H1 (cell line): Measurements from ENCODE around the gene MALT1. TPM values are rescaled to one million over a fixed set of nuclear protein-coding genes. Genes with fewer than 3 reads are reported as not detected.

Source experiments
- CTCF ChIA-PET: fragments of 300-600 bp; sonication (Branson Sonifier 250); formaldehyde crosslinking; loops from one replicate; lab custom pipeline; 2021; ENCODE audit not compliant: partially characterized antibody; lab: Charles Lee
- POLR2A ChIA-PET: fragments of 300-600 bp; sonication (Branson Sonifier 250); formaldehyde crosslinking; loops from one replicate; lab custom pipeline; 2021; ENCODE audit warnings: inconsistent platforms; ENCODE audit not compliant: partially characterized antibody; lab: Charles Lee
- DNase-seq, 2 experiments: peaks; one replicate each; pipeline versions ENCODE4 v3.0.0 to v3.0.0-alpha.2; 2010 to 2022; ENCODE audit warnings: low spot score in 2 of 2, low read depth in 1 of 2, mixed read lengths in 1 of 2
- FAIRE-seq: peaks from 2 replicates; lab custom pipeline; 2011; peaks lifted over from hg19 to GRCh38; lab: Jason Lieb, UNC
- H2AFZ ChIP-seq: 2 replicates; pipeline ENCODE4 v1.8.1; 2012; ENCODE audit warnings: low read length, inconsistent platforms
- H2AK5ac ChIP-seq: 2 replicates; pipeline ENCODE4 v1.6.1; 2013; ENCODE audit warnings: low read depth, low read length
- H2BK120ac ChIP-seq: replicated peaks from 2 replicates; pipeline ENCODE3; 2013; ENCODE audit warnings: low read depth, low read length, inconsistent platforms
- H2BK12ac ChIP-seq: 2 replicates; pipeline ENCODE4 v1.6.1; 2013; ENCODE audit warnings: low read depth, low read length
- H2BK15ac ChIP-seq: 2 replicates; pipeline ENCODE4 v1.6.1; 2013; ENCODE audit warnings: low read length
- H2BK20ac ChIP-seq: 2 replicates; pipeline ENCODE4 v1.6.1; 2013; ENCODE audit warnings: low read length
- H2BK5ac ChIP-seq: 2 replicates; pipeline ENCODE4 v1.6.1; 2013; ENCODE audit warnings: low read depth, low read length
- H3K14ac ChIP-seq: 2 replicates; pipeline ENCODE4 v1.6.1; 2013; ENCODE audit warnings: inconsistent platforms; ENCODE audit not compliant: insufficient read length
- H3K18ac ChIP-seq: 2 replicates; pipeline ENCODE4 v1.6.1; 2013; ENCODE audit warnings: low read length; ENCODE audit errors: extremely low read depth
- H3K23ac ChIP-seq: 2 replicates; pipeline ENCODE4 v1.6.1; 2013; ENCODE audit warnings: inconsistent platforms; ENCODE audit not compliant: insufficient read length
- H3K23me2 ChIP-seq: 2 replicates; pipeline ENCODE4 v1.6.1; 2013; ENCODE audit warnings: low read depth, low read length
- H3K27ac ChIP-seq: 2 replicates; pipeline ENCODE4 v1.6.1; 2011; ENCODE audit warnings: low read depth, low read length, inconsistent platforms
- H3K27me3 ChIP-seq, 4 experiments: replicated peaks in 1 of 4; 1 replicate in 1 of 4; 2 replicates in 3 of 4; pipeline versions ENCODE4 v1.6.1 to v1.8.1; 2011 to 2013; ENCODE audit warnings: low read length in 3 of 4, mild to moderate bottlenecking in 3 of 4, inconsistent platforms in 2 of 4, mixed read lengths in 2 of 4, moderate library complexity in 1 of 4; ENCODE audit not compliant: control insufficient read depth in 3 of 4, insufficient read depth in 3 of 4; ENCODE audit errors: extremely low read depth in 1 of 4
- H3K36me3 ChIP-seq, 4 experiments: 2 replicates each; pipeline versions ENCODE4 v1.6.1 to v1.8.1; 2011 to 2013; ENCODE audit warnings: mild to moderate bottlenecking in 4 of 4, low read length in 3 of 4, moderate library complexity in 2 of 4, control low read depth in 1 of 4, inconsistent platforms in 1 of 4; ENCODE audit not compliant: insufficient read depth in 4 of 4, control insufficient read depth in 2 of 4
- H3K4ac ChIP-seq: replicated peaks from 2 replicates; pipeline ENCODE3; 2013; ENCODE audit warnings: low read length, low read depth, mixed read lengths, inconsistent platforms; ENCODE audit not compliant: insufficient read length
- H3K4me1 ChIP-seq, 4 experiments: replicated peaks in 1 of 4; 1 replicate in 1 of 4; 2 replicates in 3 of 4; pipeline versions ENCODE4 v1.6.1 to v1.8.1; 2011 to 2013; ENCODE audit warnings: low read length in 3 of 4, inconsistent platforms in 2 of 4, mixed read lengths in 1 of 4; ENCODE audit not compliant: insufficient read depth in 4 of 4, control insufficient read depth in 3 of 4
- H3K4me2 ChIP-seq, 2 experiments: 2 replicates each; pipeline versions ENCODE4 v1.6.1 to v1.8.1; 2011 to 2013; ENCODE audit warnings: low read depth in 2 of 2, low read length in 2 of 2, control low read depth in 1 of 2, inconsistent platforms in 1 of 2, mild to moderate bottlenecking in 1 of 2; ENCODE audit not compliant: insufficient read depth in 1 of 2
- H3K4me3 ChIP-seq, 4 experiments: fragments of 200-600, 300-600 bp in 1 of 4; sonication (generic), shearing (Covaris generic), sonication (Bioruptor Twin) in 1 of 4; 2 replicates each; pipeline versions ENCODE4 v1.5.1 to v1.8.1; 2011 to 2016; ENCODE audit warnings: low read length in 4 of 4, low read depth in 3 of 4, control low read depth in 2 of 4, inconsistent platforms in 2 of 4, mild to moderate bottlenecking in 2 of 4, mixed read lengths in 1 of 4, moderate library complexity in 1 of 4; ENCODE audit not compliant: insufficient read depth in 2 of 4; ENCODE audit errors: extremely low read depth in 1 of 4
- H3K56ac ChIP-seq: replicated peaks from 2 replicates; pipeline ENCODE3; 2013; ENCODE audit warnings: low read depth, mild to moderate bottlenecking, mixed read lengths, low read length, inconsistent platforms; ENCODE audit not compliant: insufficient read length
- H3K79me1 ChIP-seq: 2 replicates; pipeline ENCODE4 v1.6.1; 2013; ENCODE audit warnings: low read depth, low read length, control low read depth
- H3K79me2 ChIP-seq, 2 experiments: 2 replicates each; pipeline versions ENCODE4 v1.6.1 to v1.8.1; 2012 to 2013; ENCODE audit warnings: low read length in 2 of 2, mild to moderate bottlenecking in 2 of 2, inconsistent platforms in 1 of 2; ENCODE audit not compliant: insufficient read depth in 2 of 2, control insufficient read depth in 1 of 2
- H3K9ac ChIP-seq, 4 experiments: replicated peaks in 1 of 4; 1 replicate in 1 of 4; 2 replicates in 3 of 4; pipeline versions ENCODE4 v1.6.1 to v1.8.1; 2011 to 2013; ENCODE audit warnings: low read depth in 3 of 4, low read length in 3 of 4, control low read depth in 2 of 4, mild to moderate bottlenecking in 2 of 4, moderate library complexity in 2 of 4, inconsistent platforms in 1 of 4; ENCODE audit errors: extremely low read depth in 1 of 4
- H3K9me3 ChIP-seq, 2 experiments: 2 replicates each; pipeline versions ENCODE4 v1.6.1 to v1.8.1; 2012 to 2013; ENCODE audit warnings: mild to moderate bottlenecking in 2 of 2, moderate library complexity in 2 of 2, control low read depth in 1 of 2, inconsistent platforms in 1 of 2, low read depth in 1 of 2, low read length in 1 of 2, mixed read lengths in 1 of 2; ENCODE audit not compliant: insufficient read depth in 2 of 2
- H4K20me1 ChIP-seq, 2 experiments: replicated peaks in 1 of 2; 2 replicates each; pipeline versions ENCODE3 to v1.8.1; 2011 to 2013; ENCODE audit warnings: inconsistent platforms in 2 of 2, low read length in 2 of 2, mild to moderate bottlenecking in 1 of 2; ENCODE audit not compliant: insufficient read depth in 2 of 2, control insufficient read depth in 1 of 2
- H4K5ac ChIP-seq: 2 replicates; pipeline ENCODE4 v1.6.1; 2013; ENCODE audit warnings: low read length, low read depth, mixed read lengths, inconsistent platforms; ENCODE audit not compliant: insufficient read length
- H4K8ac ChIP-seq: 2 replicates; pipeline ENCODE4 v1.8.0; 2013; ENCODE audit warnings: mild to moderate bottlenecking, moderate library complexity, low read length, inconsistent platforms; ENCODE audit not compliant: insufficient read depth; ENCODE audit errors: extremely low read depth
- H4K91ac ChIP-seq: replicated peaks from 2 replicates; pipeline ENCODE3; 2013; ENCODE audit warnings: low read length, mixed read lengths, inconsistent platforms; ENCODE audit not compliant: insufficient read length
- CBX8 ChIP-seq: fragments of 300-800, 300-1000 bp; sonication (generic); IDR thresholded peaks from 2 replicates; pipeline ENCODE4 v1.7.1; 2016; ENCODE audit warnings: low read depth, low read length, borderline replicate concordance
- CEBPB ChIP-seq: IDR thresholded peaks from 2 replicates; pipeline ENCODE4 v1.6.1; 2012; ENCODE audit warnings: low read depth, low read length
- KDM4A ChIP-seq: IDR thresholded peaks from one replicate; pipeline ENCODE4 v1.7.1; 2012; ENCODE audit warnings: low read depth, mild to moderate bottlenecking, moderate library complexity, low read length, inconsistent platforms; ENCODE audit not compliant: severe bottlenecking
- KDM5A ChIP-seq: fragments of 200-600 bp; IDR thresholded peaks from 2 replicates; pipeline ENCODE4 v1.7.1; 2012; ENCODE audit warnings: mild to moderate bottlenecking, low read length, inconsistent platforms, mixed read lengths
- RNF2 ChIP-seq: fragments of 200-900, 300-1000 bp; sonication (generic); IDR thresholded peaks from 2 replicates; pipeline ENCODE4 v1.7.1; 2016; ENCODE audit warnings: borderline replicate concordance, low read depth, mild to moderate bottlenecking, antibody characterized with exemption, low read length; ENCODE audit not compliant: poor library complexity, severe bottlenecking; ENCODE audit errors: missing control alignments
- RXRA ChIP-seq: IDR thresholded peaks from 2 replicates; pipeline ENCODE4 v1.6.1; 2011; ENCODE audit warnings: low read depth, mild to moderate bottlenecking, low read length, moderate library complexity; ENCODE audit not compliant: insufficient read depth
- SP1 ChIP-seq: IDR thresholded peaks from 2 replicates; pipeline ENCODE4 v1.6.1; 2011; ENCODE audit warnings: low read depth, low read length
- ZNF274 ChIP-seq: IDR thresholded peaks from 2 replicates; pipeline ENCODE4 v1.7.0; 2012; ENCODE audit warnings: low read length, borderline replicate concordance; ENCODE audit errors: extremely low read depth
- WGBS, 2 experiments: shearing (Covaris generic) in 1 of 2; methylation state at CpG; one replicate each; pipeline versions ENCODE4 v1.1.6 to v1.1.7; 2013 to 2015; ENCODE audit warnings: low lambda C conversion rate in 2 of 2, mixed read lengths in 2 of 2, inconsistent platforms in 1 of 2, low coverage in 1 of 2, missing lambda C conversion rate in 1 of 2; ENCODE audit not compliant: insufficient replicate concordance in 2 of 2, insufficient coverage in 1 of 2, insufficient read length in 1 of 2; ENCODE audit errors: extremely low coverage in 1 of 2, missing lambda C conversion rate in 1 of 2; 5-methylcytosine and 5-hydroxymethylcytosine counted together
- polyA plus RNA-seq, 7 experiments: library from polyadenylated mRNA; depleted of rRNA in 3 of 7; stranded (reverse) in 5 of 7; unstranded in 2 of 7; fragments of >200 nt in 5 of 7; fragments of 200-250 nt in 2 of 7; gene quantifications; 1 replicate in 5 of 7; 2 replicates in 1 of 7; 4 replicates in 1 of 7; pipeline versions ENCODE4 v1.2.1 to v1.2.3, GENCODE V29; 2011 to 2013; ENCODE audit warnings: missing spikeins in 2 of 7, mixed read lengths in 2 of 7
- total RNA-seq: library from RNA; stranded (reverse); fragmentation: NEBNext Ultra II Directional; extraction: Animal tissue kit (Norgen Biotek cat#: 25700); gene quantifications from 2 replicates; pipeline ENCODE4 v1.2.1, GENCODE V29; 2021
- TF ChIP-seq, protein P1 (sequence below), 3 experiments: IDR thresholded peaks; 1 replicate in 2 of 3; 2 replicates in 1 of 3; pipeline versions ENCODE4 v1.5.1 to v1.6.1; 2011; ENCODE audit warnings: low read length in 3 of 3, mild to moderate bottlenecking in 3 of 3, inconsistent platforms in 2 of 3, low read depth in 1 of 3, moderate library complexity in 1 of 3; ENCODE audit not compliant: insufficient read depth in 1 of 3; ENCODE audit errors: control extremely low read depth in 1 of 3

Gene MALT1
- total and polyA plus RNA-seq, 2 of the 8 experiments (the other 6 are each of a cell fraction or from before 2014, with no cell fraction given) = 10.7 to 25.9 TPM

DNA sequence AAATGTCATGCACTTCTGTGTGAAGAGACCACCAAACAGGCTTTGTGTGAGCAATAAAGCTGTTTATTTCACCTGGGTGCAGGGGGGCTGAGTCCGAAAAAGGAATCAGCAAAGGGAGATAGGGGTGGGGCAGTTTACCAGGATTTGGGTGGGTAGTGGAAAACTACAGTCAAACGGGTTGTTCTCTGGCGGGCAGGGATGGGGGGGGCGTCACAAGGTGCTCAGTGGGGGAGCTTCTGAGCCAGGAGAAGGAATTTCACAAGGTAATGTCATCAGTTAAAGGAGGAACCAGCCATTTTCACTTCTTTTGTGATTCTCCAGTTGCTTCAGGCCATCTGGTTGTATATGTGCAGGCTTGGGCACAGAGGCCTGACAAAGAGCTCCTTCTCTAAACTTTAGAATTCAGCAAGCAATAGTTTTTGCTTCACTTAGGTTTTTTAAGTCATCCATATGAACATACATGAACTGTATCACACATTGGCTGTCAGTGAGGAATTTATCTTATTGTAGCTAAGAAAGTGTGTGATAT lies 24.9 kb upstream of the MALT1 start:
- H2BK5ac ChIP-seq = no peak overlapping the region
- POLR2A ChIA-PET = no interaction called here
- no peak overlapping the region for H2BK12ac ChIP-seq

More for the DNA sequence above, 24.9 kb upstream of the MALT1 start:
- Histone ChIP-seq H3K18ac (no peak overlapping the region), H4K20me1 (no peaks in the 10 kb centered on the region), H2BK20ac (no peak overlapping the region), H2BK120ac (no peak overlapping the region), H4K91ac (no peak overlapping the region), H3K23ac (no peak overlapping the region), H3K4me1 (peaks cover 0 to 10% (median 0%) of the 10 kb centered on the region in 4 experiments; a peak in 2 of 7 replicates), H3K79me1 (no peaks in the 10 kb centered on the region), H2AFZ (no peak overlapping the region), H3K4me2 (no peak overlapping the region), H3K27me3 (no peaks in the 10 kb centered on the region), H3K9me3 (peaks cover 4 to 6% of the 10 kb centered on the region in 2 experiments; a peak in 2 of 4 replicates), H3K4me3 (no peak overlapping the region), H4K8ac (no peak overlapping the region), H3K27ac (no peak overlapping the region), H2BK15ac (no peak overlapping the region), H2AK5ac (no peak overlapping the region), H3K56ac (no peak overlapping the region), H3K36me3 (no peaks in the 10 kb centered on the region; a peak in 1 of 8 replicates), H4K5ac (no peak overlapping the region), H3K23me2 (no peaks in the 10 kb centered on the region; the same call in 1 of the 2 replicates), H3K9ac (no peak overlapping the region), H3K4ac (no peak overlapping the region), H3K79me2 (no peaks in the 10 kb centered on the region), H3K14ac (no peak overlapping the region)
- TF ChIP-seq CEBPB (no peak), KDM4A (no peak), ZNF274 (no peak), RNF2 (no peak), CBX8 (no peak), KDM5A (no peak), RXRA (no peak), SP1 (no peak)
- TF ChIP-seq, protein P1, sequence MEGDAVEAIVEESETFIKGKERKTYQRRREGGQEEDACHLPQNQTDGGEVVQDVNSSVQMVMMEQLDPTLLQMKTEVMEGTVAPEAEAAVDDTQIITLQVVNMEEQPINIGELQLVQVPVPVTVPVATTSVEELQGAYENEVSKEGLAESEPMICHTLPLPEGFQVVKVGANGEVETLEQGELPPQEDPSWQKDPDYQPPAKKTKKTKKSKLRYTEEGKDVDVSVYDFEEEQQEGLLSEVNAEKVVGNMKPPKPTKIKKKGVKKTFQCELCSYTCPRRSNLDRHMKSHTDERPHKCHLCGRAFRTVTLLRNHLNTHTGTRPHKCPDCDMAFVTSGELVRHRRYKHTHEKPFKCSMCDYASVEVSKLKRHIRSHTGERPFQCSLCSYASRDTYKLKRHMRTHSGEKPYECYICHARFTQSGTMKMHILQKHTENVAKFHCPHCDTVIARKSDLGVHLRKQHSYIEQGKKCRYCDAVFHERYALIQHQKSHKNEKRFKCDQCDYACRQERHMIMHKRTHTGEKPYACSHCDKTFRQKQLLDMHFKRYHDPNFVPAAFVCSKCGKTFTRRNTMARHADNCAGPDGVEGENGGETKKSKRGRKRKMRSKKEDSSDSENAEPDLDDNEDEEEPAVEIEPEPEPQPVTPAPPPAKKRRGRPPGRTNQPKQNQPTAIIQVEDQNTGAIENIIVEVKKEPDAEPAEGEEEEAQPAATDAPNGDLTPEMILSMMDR (IDR thresholded peaks at IDR 0.05; ENCODE audit: control extremely low read depth in 1 of 3, insufficient read depth in 1 of 3, low read depth in 1 of 3, low read length in 3 of 3) = no peak
- FAIRE-seq (no peak), DNase-seq (no peak)
- CTCF ChIA-PET = interaction anchor here (0.7 to 1.0 kb wide), 3 partner anchors 9 to 41 kb away, joined by 3 read pairs; no protein-coding TSS in a partner anchor
- WGBS, 2 experiments = 83% methylated on average over 4 of the region's 4 CpGs; no CpG with 5 or more reads in 1 of the 2 experiments
